Activated naive CD4-positive, alpha-beta T cell (primary cell): ENCODE results near the gene CLEC20A.

Experiments
- DNase-seq, 4 experiments: peaks; one replicate each; lab custom pipeline; 2025; lab: John Stamatoyannopoulos, UW

CLEC20A gene

GRCh38 chr1:178472531-178472930 is 24.2 kb downstream of the CLEC20A start:
- no peak for DNase-seq

- DNase-seq = no peak
These were observed 26.3 kb downstream of the CLEC20A start for GRCh38 chr1:178470411-178470960.

GRCh38 chr1:178467837-178468236 is 28.9 kb downstream of the CLEC20A start:
- no peak for DNase-seq

- DNase-seq = no peak
These were observed 31.8 kb downstream of the CLEC20A start for GRCh38 chr1:178465011-178465410.

GRCh38 chr1:178464566-178464965 is 32.2 kb downstream of the CLEC20A start:
- no peak for DNase-seq

- DNase-seq = no peak
These were observed 32.6 kb downstream of the CLEC20A start for GRCh38 chr1:178464141-178464540.

GRCh38 chr1:178461701-178462100 is 35.1 kb downstream of the CLEC20A start:
- no peak for DNase-seq

- no peak for DNase-seq
These were observed 35.7 kb downstream of the CLEC20A start for GRCh38 chr1:178461104-178461503.

GRCh38 chr1:178458203-178458602 is 38.6 kb downstream of the CLEC20A start:
- no peak for DNase-seq

- no peak for DNase-seq
These were observed 39.1 kb downstream of the CLEC20A start for GRCh38 chr1:178457651-178458050.

- no peak for DNase-seq
These were observed 40.3 kb downstream of the CLEC20A start for GRCh38 chr1:178456472-178456871.

GRCh38 chr1:178452013-178452412 is 44.8 kb downstream of the CLEC20A start:
- no peak for DNase-seq

- no peak for DNase-seq
These were observed 45.2 kb downstream of the CLEC20A start for GRCh38 chr1:178451529-178451928.

- no peak for DNase-seq
These were observed 45.9 kb downstream of the CLEC20A start for GRCh38 chr1:178450871-178451270.

- DNase-seq = no peak
These were observed 53.8 kb downstream of the CLEC20A start for GRCh38 chr1:178442925-178443324.

- DNase-seq = no peak
These were observed 58.3 kb downstream of the CLEC20A start for GRCh38 chr1:178438432-178438831.

- DNase-seq = no peak
These were observed 59.9 kb downstream of the CLEC20A start for GRCh38 chr1:178436899-178437298.

GRCh38 chr1:178434899-178435435 is 61.8 kb downstream of the CLEC20A start:
- no peak for DNase-seq

- no peak for DNase-seq
These were observed 62.4 kb downstream of the CLEC20A start for GRCh38 chr1:178434360-178434759.
